H1 (cell line): ENCODE measurements around the gene SEMA3A. TPM values are rescaled to one million over a fixed set of nuclear protein-coding genes. Genes with fewer than 3 reads are reported as not detected.

Source experiments
- HDAC2 ChIP-seq, 2 experiments: fragments of 300-600 bp in 1 of 2; sonication (generic) in 1 of 2; IDR thresholded peaks; 2 replicates each; pipeline ENCODE4 v1.6.1; 2011 to 2012; ENCODE audit warnings: low read depth in 2 of 2, low read length in 2 of 2, mild to moderate bottlenecking in 2 of 2, moderate library complexity in 2 of 2, borderline replicate concordance in 1 of 2, inconsistent platforms in 1 of 2
- MAFK ChIP-seq: IDR thresholded peaks from 2 replicates; pipeline ENCODE4 v1.6.1; 2012; ENCODE audit warnings: low read depth, mild to moderate bottlenecking, improper control_type of control experiment, low read length
- RNF2 ChIP-seq: fragments of 200-900, 300-1000 bp; sonication (generic); IDR thresholded peaks from 2 replicates; pipeline ENCODE4 v1.7.1; 2016; ENCODE audit warnings: borderline replicate concordance, low read depth, mild to moderate bottlenecking, antibody characterized with exemption, low read length; ENCODE audit not compliant: poor library complexity, severe bottlenecking; ENCODE audit errors: missing control alignments
- polyA plus RNA-seq, 7 experiments: library from polyadenylated mRNA; depleted of rRNA in 3 of 7; stranded (reverse) in 5 of 7; unstranded in 2 of 7; fragments of >200 nt in 5 of 7; fragments of 200-250 nt in 2 of 7; gene quantifications; 1 replicate in 5 of 7; 2 replicates in 1 of 7; 4 replicates in 1 of 7; pipeline versions ENCODE4 v1.2.1 to v1.2.3, GENCODE V29; 2011 to 2013; ENCODE audit warnings: missing spikeins in 2 of 7, mixed read lengths in 2 of 7
- total RNA-seq: library from RNA; stranded (reverse); fragmentation: NEBNext Ultra II Directional; extraction: Animal tissue kit (Norgen Biotek cat#: 25700); gene quantifications from 2 replicates; pipeline ENCODE4 v1.2.1, GENCODE V29; 2021

The SEMA3A gene
- total and polyA plus RNA-seq, 2 of the 8 experiments (the other 6 are each of a cell fraction or from before 2014, with no cell fraction given): 8.1 to 45.9 TPM

GRCh38 chr7:83952236-83952635, 242.4 kb downstream of the SEMA3A start (continued):
- no peak for TF ChIP-seq HDAC2 (IDR thresholded peaks at IDR 0.05; ENCODE audit: borderline replicate concordance in 1 of 2, low read depth in 2 of 2, low read length in 2 of 2)
- TF ChIP-seq MAFK: no peak
- TF ChIP-seq RNF2: no peak
- TF ChIP-seq, all 59 proteins: peak for 0
